Measurements from ENCODE around the gene INPP4B. TPM values are rescaled to one million over a fixed set of nuclear protein-coding genes. Genes with fewer than 3 reads are reported as not detected.

The INPP4B gene
- total and polyA plus RNA-seq, 2 of the 4 experiments (the other 2 are of a cell fraction), result 1.8 to 14.0 TPM

- no peak overlapping the region for H3K9ac ChIP-seq (ENCODE audit: low read depth, low read length)
- H2BK20ac ChIP-seq (ENCODE audit: low read depth, low read length), result peak overlapping the region; percentile 85; the same call in 1 of the 2 replicates
- no peaks in the 10 kb centered on the region for H3K9me1 ChIP-seq (ENCODE audit: insufficient read depth, low read length)
- H3K18ac ChIP-seq (ENCODE audit: low read depth, low read length), result 0 out of 2 replicates have a peak overlapping the region, but pooled peaks have one; percentile 66
- H2AK9ac ChIP-seq (replicated peaks; ENCODE audit: low read depth, low read length, poor library complexity), result no peak overlapping the region
- no peak overlapping the region; the same call in 1 of the 2 replicates for H4K91ac ChIP-seq (ENCODE audit: insufficient read depth, low read depth, low read length)
- intact Hi-C loops (cut with micrococcal nuclease) (no loop called here), dilution Hi-C loops (cut with HindIII; ENCODE audit: low sequenced_read_pairs, unreplicated experiment) (no loop called here), in situ Hi-C loops (cut with MboI; ENCODE audit: low sequenced_read_pairs) (no loop called here)
- H3K4me1 ChIP-seq (ENCODE audit: control insufficient read depth, insufficient read depth, low read length), result peaks cover 17% of the 10 kb centered on the region
- H3K36me3 ChIP-seq (ENCODE audit: control insufficient read depth, insufficient read depth, low read length), result no peaks in the 10 kb centered on the region; the same call in 1 of the 2 replicates
- no TSS peak for BruUV-seq (replicated peaks)
- peak overlapping the region; percentile 53 for H2BK5ac ChIP-seq (ENCODE audit: low read depth, low read length, poor library complexity, severe bottlenecking)
- no peaks in the 10 kb centered on the region for H3K79me1 ChIP-seq (ENCODE audit: low read depth in 1 of 2, low read length in 2 of 2)
- no peak overlapping the region for H3K4me2 ChIP-seq (ENCODE audit: low read depth, low read length)
- H2BK120ac ChIP-seq (ENCODE audit: low read depth, low read length), result peak overlapping the region; percentile 71; the same call in 1 of the 2 replicates
- ATAC-seq (ENCODE audit: low read depth) (no peak), DNase-seq (no peak)
- H2AK5ac ChIP-seq (ENCODE audit: low read depth, low read length), result no peak overlapping the region
- POLR2A ChIA-PET (ENCODE audit: unreplicated experiment), result no interaction called here
- H2BK15ac ChIP-seq (ENCODE audit: low read depth, low read length), result no peak overlapping the region
- H4K20me1 ChIP-seq (ENCODE audit: insufficient read depth, low read length), result no peaks in the 10 kb centered on the region
- H3K27ac ChIP-seq (ENCODE audit: insufficient read depth, low read length), result peak overlapping the region; percentile 30; the same call in 1 of the 2 replicates
- no peak overlapping the region for H3K23ac ChIP-seq (ENCODE audit: low read depth, low read length)
- H3K14ac ChIP-seq (replicated peaks; ENCODE audit: low read depth, low read length), result no peak overlapping the region
- no peak overlapping the region for H3K4me3 ChIP-seq (ENCODE audit: insufficient read depth, low read depth, low read length)
- no peak overlapping the region for H3K4ac ChIP-seq (ENCODE audit: low read depth, low read length)
- TF ChIP-seq MXI1 (IDR thresholded peaks at IDR 0.05; ENCODE audit: borderline replicate concordance, low read depth, low read length), result no peak
- TF ChIP-seq RCOR1 (IDR thresholded peaks at IDR 0.05; ENCODE audit: insufficient replicate concordance, low read length), result no peak
- TF ChIP-seq, protein P1, sequence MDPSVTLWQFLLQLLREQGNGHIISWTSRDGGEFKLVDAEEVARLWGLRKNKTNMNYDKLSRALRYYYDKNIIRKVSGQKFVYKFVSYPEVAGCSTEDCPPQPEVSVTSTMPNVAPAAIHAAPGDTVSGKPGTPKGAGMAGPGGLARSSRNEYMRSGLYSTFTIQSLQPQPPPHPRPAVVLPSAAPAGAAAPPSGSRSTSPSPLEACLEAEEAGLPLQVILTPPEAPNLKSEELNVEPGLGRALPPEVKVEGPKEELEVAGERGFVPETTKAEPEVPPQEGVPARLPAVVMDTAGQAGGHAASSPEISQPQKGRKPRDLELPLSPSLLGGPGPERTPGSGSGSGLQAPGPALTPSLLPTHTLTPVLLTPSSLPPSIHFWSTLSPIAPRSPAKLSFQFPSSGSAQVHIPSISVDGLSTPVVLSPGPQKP (IDR thresholded peaks at IDR 0.05; ENCODE audit: borderline replicate concordance, low read depth, low read length), result no peak
- TF ChIP-seq RFX5 (IDR thresholded peaks at IDR 0.05; ENCODE audit: low read depth, low read length), result no peak
- no peak for TF ChIP-seq POLR2A (IDR thresholded peaks at IDR 0.05; ENCODE audit: low read depth, low read length)
- TF ChIP-seq MAZ (IDR thresholded peaks at IDR 0.05; ENCODE audit: borderline replicate concordance, low read depth, low read length), result no peak
- no peak for TF ChIP-seq CEBPB (IDR thresholded peaks at IDR 0.05; ENCODE audit: low read depth, low read length)
- TF ChIP-seq MAFK (IDR thresholded peaks at IDR 0.05; ENCODE audit: low read depth, low read length), result no peak
- TF ChIP-seq RAD21 (IDR thresholded peaks at IDR 0.05; ENCODE audit: low read length), result no peak
- no peak for TF ChIP-seq SMC3 (IDR thresholded peaks at IDR 0.05; ENCODE audit: low read depth, low read length)
- TF ChIP-seq FOS (IDR thresholded peaks at IDR 0.05; ENCODE audit: low read depth, low read length), result no peak
- no peak for TF ChIP-seq NFE2L2 (IDR thresholded peaks at IDR 0.05; ENCODE audit: low read depth, low read length)
- H3K27me3 ChIP-seq (ENCODE audit: control insufficient read depth, insufficient read depth, low read length), result no peaks in the 10 kb centered on the region
- CTCF ChIA-PET, result no interaction called here
- H3K56ac ChIP-seq (ENCODE audit: extremely low read depth, insufficient read depth, low read length), result no peak overlapping the region
- no peak overlapping the region for H2AFZ ChIP-seq (replicated peaks; ENCODE audit: low read length, poor library complexity)
- no peaks in the 10 kb centered on the region for H3K9me3 ChIP-seq (ENCODE audit: control insufficient read depth, insufficient read depth, low read length)
- H4K5ac ChIP-seq (ENCODE audit: low read depth, low read length), result no peak overlapping the region
- H4K8ac ChIP-seq (ENCODE audit: low read depth in 2 of 2, low read length in 2 of 2), result no peak overlapping the region
Measured at GRCh38 chr4:142272452-142272851, 573.6 kb downstream of the INPP4B start.
